ENCODE data around the gene CREB3L1. TPM values are rescaled to one million over a fixed set of nuclear protein-coding genes. Genes with fewer than 3 reads are reported as not detected.
A peak's percentile ranks its signal among the peaks of the same experiment; 100 is the strongest.

The CREB3L1 gene
- total RNA-seq, 2 donors from 2014 or later, result not detected

GRCh38 chr11:46348566-46349401 lies 71.3 kb downstream of the CREB3L1 start:
- Mint-ChIP-seq H3K9me3 (no peaks in the 10 kb centered on the region), H3K27me3 (peaks cover 0 to 4% of the 10 kb centered on the region in 2 donors), H3K27ac (peak overlapping the region; percentile 89 to 95), H3K4me1 (ENCODE audit: low read depth in 2 of 2) (peaks cover 61% of the 10 kb centered on the region in 2 donors), H3K36me3 (no peaks in the 10 kb centered on the region), H3K4me3 (peak overlapping the region; percentile 96)
- peak; percentile 25 to 67 for ATAC-seq
- DNase-seq (ENCODE audit: low spot score), result peak; percentile 87

- ATAC-seq (no peak), DNase-seq (ENCODE audit: low spot score) (no peak)
- peak overlapping the region; percentile 26 for H3K4me3 Mint-ChIP-seq
- H3K4me1 Mint-ChIP-seq (ENCODE audit: low read depth in 2 of 2), result peaks cover 59 to 62% of the 10 kb centered on the region in 2 donors
- no peaks in the 10 kb centered on the region for H3K9me3 Mint-ChIP-seq
- no peaks in the 10 kb centered on the region for H3K27me3 Mint-ChIP-seq
- H3K27ac Mint-ChIP-seq, result peak overlapping the region; percentile 64 to 86
- no peaks in the 10 kb centered on the region for H3K36me3 Mint-ChIP-seq
Observed at GRCh38 chr11:46350695-46351094, 73.2 kb downstream of the CREB3L1 start.

- Mint-ChIP-seq H3K36me3 (no peaks in the 10 kb centered on the region), H3K4me1 (ENCODE audit: low read depth in 2 of 2) (peaks cover 56 to 60% of the 10 kb centered on the region in 2 donors)
Observed at GRCh38 chr11:46351148-46351547, 73.7 kb downstream of the CREB3L1 start.

GRCh38 chr11:46351606-46352005 lies 74.1 kb downstream of the CREB3L1 start:
- Mint-ChIP-seq H3K36me3 (no peaks in the 10 kb centered on the region), H3K9me3 (no peaks in the 10 kb centered on the region), H3K4me3 (peak overlapping the region; percentile 72), H3K4me1 (ENCODE audit: low read depth in 2 of 2) (peaks cover 56 to 60% of the 10 kb centered on the region in 2 donors), H3K27ac (peak overlapping the region; percentile 64 to 86), H3K27me3 (no peaks in the 10 kb centered on the region)
- ATAC-seq, result no peak
- no peak for DNase-seq (ENCODE audit: low spot score)

More at GRCh38 chr11:46351148-46351547, 73.7 kb downstream of the CREB3L1 start:
- DNase-seq (ENCODE audit: low spot score) (no peak), ATAC-seq (no peak)
- no peaks in the 10 kb centered on the region for H3K9me3 Mint-ChIP-seq
- H3K4me3 Mint-ChIP-seq, result peak overlapping the region; percentile 72
- H3K27me3 Mint-ChIP-seq, result no peaks in the 10 kb centered on the region
- peak overlapping the region; percentile 64 to 86 for H3K27ac Mint-ChIP-seq

GRCh38 chr11:46352063-46352841 lies 74.8 kb downstream of the CREB3L1 start:
- H3K27ac Mint-ChIP-seq, result peak overlapping the region; percentile 64 to 87
- H3K9me3 Mint-ChIP-seq, result no peaks in the 10 kb centered on the region
- peak in 1 of 2 donors; percentile 12 for ATAC-seq
- peaks cover 57 to 61% of the 10 kb centered on the region in 2 donors for H3K4me1 Mint-ChIP-seq (ENCODE audit: low read depth in 2 of 2)
- H3K4me3 Mint-ChIP-seq, result peak overlapping the region; percentile 72
- DNase-seq (ENCODE audit: low spot score), result no peak
- no peaks in the 10 kb centered on the region for H3K36me3 Mint-ChIP-seq
- no peaks in the 10 kb centered on the region for H3K27me3 Mint-ChIP-seq

GRCh38 chr11:46353698-46354097 lies 76.2 kb downstream of the CREB3L1 start:
- ATAC-seq (peak in 1 of 2 donors; percentile 29), DNase-seq (ENCODE audit: low spot score) (no peak)
- Mint-ChIP-seq H3K27ac (peak overlapping the region; percentile 64 to 87), H3K36me3 (no peaks in the 10 kb centered on the region), H3K27me3 (no peaks in the 10 kb centered on the region), H3K4me1 (ENCODE audit: low read depth in 2 of 2) (peaks cover 62 to 63% of the 10 kb centered on the region in 2 donors), H3K4me3 (peak overlapping the region; percentile 69), H3K9me3 (no peaks in the 10 kb centered on the region)

GRCh38 chr11:46356924-46357482 lies 79.5 kb downstream of the CREB3L1 start:
- Mint-ChIP-seq H3K27me3 (no peaks in the 10 kb centered on the region), H3K36me3 (no peaks in the 10 kb centered on the region), H3K4me3 (peak overlapping the region; percentile 48), H3K27ac (peak overlapping the region; percentile 74 to 84), H3K9me3 (no peaks in the 10 kb centered on the region), H3K4me1 (ENCODE audit: low read depth in 2 of 2) (peaks cover 50 to 55% of the 10 kb centered on the region in 2 donors)
- ATAC-seq (no peak), DNase-seq (ENCODE audit: low spot score) (no peak)

- peak overlapping the region; percentile 74 to 84 for H3K27ac Mint-ChIP-seq
- H3K4me1 Mint-ChIP-seq (ENCODE audit: low read depth in 2 of 2), result peaks cover 53 to 58% of the 10 kb centered on the region in 2 donors
- no peaks in the 10 kb centered on the region for H3K9me3 Mint-ChIP-seq
- H3K36me3 Mint-ChIP-seq, result no peaks in the 10 kb centered on the region
- ATAC-seq (no peak), DNase-seq (ENCODE audit: low spot score) (no peak)
- H3K27me3 Mint-ChIP-seq, result no peaks in the 10 kb centered on the region
- peak overlapping the region; percentile 5 for H3K4me3 Mint-ChIP-seq
Observed at GRCh38 chr11:46357483-46357936, 80.0 kb downstream of the CREB3L1 start.

- H3K4me1 Mint-ChIP-seq (ENCODE audit: low read depth in 2 of 2), result peaks cover 48 to 56% of the 10 kb centered on the region in 2 donors
Observed at GRCh38 chr11:46359953-46360352, 82.5 kb downstream of the CREB3L1 start.

GRCh38 chr11:46360878-46361277 lies 83.4 kb downstream of the CREB3L1 start:
- H3K27ac Mint-ChIP-seq, result peak overlapping the region; percentile 95 to 97
- DNase-seq (ENCODE audit: low spot score) (no peak), ATAC-seq (peak; percentile 57 to 67)
- no peaks in the 10 kb centered on the region for H3K9me3 Mint-ChIP-seq
- no peaks in the 10 kb centered on the region for H3K27me3 Mint-ChIP-seq
- peaks cover 50 to 56% of the 10 kb centered on the region in 2 donors for H3K4me1 Mint-ChIP-seq (ENCODE audit: low read depth in 2 of 2)
- peak overlapping the region; percentile 87 for H3K4me3 Mint-ChIP-seq
- no peaks in the 10 kb centered on the region for H3K36me3 Mint-ChIP-seq

More at GRCh38 chr11:46359953-46360352, 82.5 kb downstream of the CREB3L1 start:
- no peaks in the 10 kb centered on the region for H3K9me3 Mint-ChIP-seq
- ATAC-seq, result no peak
- H3K27me3 Mint-ChIP-seq, result no peaks in the 10 kb centered on the region
- H3K27ac Mint-ChIP-seq, result peak overlapping the region in 1 of 2 donors; percentile 97
- H3K36me3 Mint-ChIP-seq, result no peaks in the 10 kb centered on the region
- H3K4me3 Mint-ChIP-seq, result peak overlapping the region; percentile 87
- DNase-seq (ENCODE audit: low spot score), result no peak

GRCh38 chr11:46361283-46362155 lies 84.1 kb downstream of the CREB3L1 start:
- ATAC-seq (peak; percentile 85 to 86), DNase-seq (ENCODE audit: low spot score) (peak; percentile 80)
- Mint-ChIP-seq H3K4me1 (ENCODE audit: low read depth in 2 of 2) (peaks cover 45 to 51% of the 10 kb centered on the region in 2 donors), H3K27me3 (no peaks in the 10 kb centered on the region), H3K9me3 (no peaks in the 10 kb centered on the region), H3K4me3 (peak overlapping the region; percentile 87), H3K27ac (peak overlapping the region; percentile 95 to 97), H3K36me3 (no peaks in the 10 kb centered on the region)

GRCh38 chr11:46362156-46363030 lies 84.9 kb downstream of the CREB3L1 start:
- Mint-ChIP-seq H3K9me3 (no peaks in the 10 kb centered on the region), H3K4me3 (peak overlapping the region; percentile 87), H3K4me1 (ENCODE audit: low read depth in 2 of 2) (peaks cover 37 to 47% of the 10 kb centered on the region in 2 donors), H3K27ac (peak overlapping the region; percentile 95 to 97), H3K36me3 (no peaks in the 10 kb centered on the region), H3K27me3 (no peaks in the 10 kb centered on the region)
- DNase-seq (ENCODE audit: low spot score), result no peak
- no peak for ATAC-seq
